Left cardiac atrium (tissue), 4 donors: ENCODE measurements around the gene LRMDA. TPM values are rescaled to one million over a fixed set of nuclear protein-coding genes. Genes with fewer than 3 reads are reported as not detected.
"Not testable (repeated sequence)": the region's sequence is repeated elsewhere in the genome, so short reads cannot be mapped to it uniquely, and the experiment has no call there.

Source experiments
- ATAC-seq, 2 donors: fragments of 200-7000 bp; cut with Tn5 transposase; one replicate each; pipeline ENCODE4 v1.9.1; 2020; ENCODE audit warnings: mild to moderate bottlenecking in 2 of 2, moderate library complexity in 2 of 2
- DNase-seq: peaks from one replicate; pipeline ENCODE4 v3.0.0-alpha.2; 2020
- intact Hi-C, 2 donors: fragments of 100-400 bp; cut with DNase I; formaldehyde crosslinking; loops; one replicate each; pipeline versions ENCODE4 v1.14.1 to v1.15.1; 2022 to 2023
- total RNA-seq, 2 donors: library from RNA; stranded (reverse); fragmentation: NEBNext Ultra II Directional; extraction: Animal tissue kit (Norgen Biotek cat#: 25700); gene quantifications; one replicate each; pipeline ENCODE4 v1.2.1, GENCODE V29; 2021
- donor health status: DM: no; HTN: yes; CAD: no.
- donor health status: DM: no; HTN: yes; CAD: no; lungs with severe emphysema.
- donor health status: DM: yes; HTN: yes; CAD: no.
- donor health status: Dilated cardiomyopathy.

The LRMDA gene
- total RNA-seq, 2 donors from 2014 or later = 40.6 to 57.8 TPM

- DNase-seq = no peak
- intact Hi-C loops = loop anchor here in 1 of 2 donors (10.0 kb wide), 1 partner anchor 178 kb away; no protein-coding TSS in a partner anchor
- no peak for ATAC-seq
These were observed 695.4 kb downstream of the LRMDA start for GRCh38 chr10:76126607-76127527.

- DNase-seq (peak; percentile 20), ATAC-seq (peak in 1 of 2 donors; percentile 69)
- intact Hi-C loops = loop anchor here in 1 of 2 donors (10.0 kb wide), 1 partner anchor 177 kb away; no protein-coding TSS in a partner anchor
These were observed 696.7 kb downstream of the LRMDA start for GRCh38 chr10:76127984-76128589.

GRCh38 chr10:76129213-76129612, 697.8 kb downstream of the LRMDA start:
- no peak for ATAC-seq
- no peak for DNase-seq
- intact Hi-C loops = loop anchor here in 1 of 2 donors (10.0 kb wide), 1 partner anchor 176 kb away; no protein-coding TSS in a partner anchor

- no peak for DNase-seq
- no peak for ATAC-seq
- intact Hi-C loops = no loop called here
These were observed 699.5 kb downstream of the LRMDA start for GRCh38 chr10:76130892-76131291.

GRCh38 chr10:76133597-76134255, 702.3 kb downstream of the LRMDA start:
- DNase-seq (no peak), ATAC-seq (no peak)
- intact Hi-C loops = no loop called here

GRCh38 chr10:76136961-76137360, 705.5 kb downstream of the LRMDA start:
- no peak for ATAC-seq
- DNase-seq = no peak
- intact Hi-C loops = no loop called here

- ATAC-seq = no peak
- intact Hi-C loops = no loop called here
- DNase-seq = no peak
These were observed 706.9 kb downstream of the LRMDA start for GRCh38 chr10:76138286-76138685.

GRCh38 chr10:76138906-76139305, 707.5 kb downstream of the LRMDA start:
- intact Hi-C loops = no loop called here
- no peak for ATAC-seq
- no peak for DNase-seq

GRCh38 chr10:76139431-76139830, 708.0 kb downstream of the LRMDA start:
- intact Hi-C loops = no loop called here
- ATAC-seq = no peak
- DNase-seq = no peak

- intact Hi-C loops = no loop called here
- DNase-seq (no peak), ATAC-seq (no peak)
These were observed 710.0 kb downstream of the LRMDA start for GRCh38 chr10:76141376-76141775.

- ATAC-seq, intact Hi-C loops, DNase-seq: not testable (repeated sequence)
These were observed 716.8 kb downstream of the LRMDA start for GRCh38 chr10:76148217-76148616.

GRCh38 chr10:76149182-76149581, 717.8 kb downstream of the LRMDA start:
- intact Hi-C loops = no loop called here
- ATAC-seq (no peak), DNase-seq (no peak)

- intact Hi-C loops = no loop called here
- ATAC-seq (peak in 1 of 2 donors; percentile 15), DNase-seq (no peak)
These were observed 718.2 kb downstream of the LRMDA start for GRCh38 chr10:76149602-76150138.

GRCh38 chr10:76150139-76150875, 718.9 kb downstream of the LRMDA start:
- intact Hi-C loops = no loop called here
- peak; percentile 59 to 73 for ATAC-seq
- DNase-seq = no peak

- no peak for DNase-seq
- intact Hi-C loops = no loop called here
- ATAC-seq = peak; percentile 40 to 41
These were observed 719.5 kb downstream of the LRMDA start for GRCh38 chr10:76150876-76151288.

- DNase-seq = no peak
- intact Hi-C loops = no loop called here
- ATAC-seq = no peak
These were observed 720.8 kb downstream of the LRMDA start for GRCh38 chr10:76152186-76152585.

GRCh38 chr10:76155961-76156360, 724.5 kb downstream of the LRMDA start:
- intact Hi-C loops = no loop called here
- ATAC-seq (no peak), DNase-seq (no peak)

- no peak for ATAC-seq
- intact Hi-C loops = no loop called here
- no peak for DNase-seq
These were observed 729.2 kb downstream of the LRMDA start for GRCh38 chr10:76160446-76161300.
